Astrocyte of the hippocampus (primary cell): ENCODE results near the gene COL23A1.

Experiments used
- DNase-seq: peaks from one replicate; pipeline ENCODE4 v3.0.0; 2011; ENCODE audit warnings: low read depth, low spot score

Gene COL23A1

GRCh38 chr5:178212241-178213002, 377.8 kb downstream of the COL23A1 start:
- DNase-seq, result no peak

DNA sequence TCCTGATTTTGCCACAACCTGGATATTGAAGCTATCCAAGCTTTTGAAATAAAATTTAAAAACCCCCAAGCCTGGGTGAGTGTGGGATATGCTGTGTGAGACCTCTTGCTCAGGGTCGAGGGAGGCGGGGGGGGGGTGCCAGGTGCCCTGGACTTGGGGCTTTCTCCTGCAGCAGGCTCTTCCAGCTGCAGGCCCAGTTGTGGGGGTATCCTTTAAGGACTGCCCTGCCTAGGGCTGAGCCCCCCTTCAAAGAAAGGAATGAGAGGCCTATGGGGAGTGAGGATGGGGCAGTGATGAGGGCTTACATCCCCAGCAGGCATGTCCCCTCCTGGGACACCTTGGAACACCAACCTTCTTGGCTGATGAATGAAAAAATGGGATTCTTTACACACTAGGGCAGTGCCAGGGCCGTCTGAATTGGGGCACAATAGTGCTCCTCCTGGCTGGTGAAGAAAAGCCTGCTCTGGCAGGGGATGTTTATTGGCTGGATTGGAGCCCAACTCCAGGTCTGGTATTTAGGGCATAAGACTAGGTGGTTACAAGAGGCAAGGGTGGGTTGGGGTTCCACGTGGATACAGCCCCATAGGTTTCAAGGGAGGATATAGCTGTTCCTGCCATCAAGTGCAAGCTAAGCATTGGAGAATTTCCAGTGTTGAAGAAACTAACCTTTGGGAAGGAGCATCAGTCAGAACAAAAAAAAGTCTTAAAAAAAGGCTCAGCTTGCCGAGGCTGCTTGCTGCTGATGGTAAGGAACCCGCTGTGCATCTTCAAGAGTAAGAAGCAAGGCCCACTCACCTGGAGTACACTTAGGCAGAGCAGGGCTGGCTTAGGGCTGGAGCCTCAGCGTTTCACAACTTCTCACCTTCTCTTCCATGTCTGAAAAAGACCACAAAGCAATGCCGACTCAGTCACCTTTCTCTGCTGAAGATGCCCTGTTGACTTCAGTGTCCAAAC, 378.8 kb downstream of the COL23A1 start:
- DNase-seq, result no peak

DNA sequence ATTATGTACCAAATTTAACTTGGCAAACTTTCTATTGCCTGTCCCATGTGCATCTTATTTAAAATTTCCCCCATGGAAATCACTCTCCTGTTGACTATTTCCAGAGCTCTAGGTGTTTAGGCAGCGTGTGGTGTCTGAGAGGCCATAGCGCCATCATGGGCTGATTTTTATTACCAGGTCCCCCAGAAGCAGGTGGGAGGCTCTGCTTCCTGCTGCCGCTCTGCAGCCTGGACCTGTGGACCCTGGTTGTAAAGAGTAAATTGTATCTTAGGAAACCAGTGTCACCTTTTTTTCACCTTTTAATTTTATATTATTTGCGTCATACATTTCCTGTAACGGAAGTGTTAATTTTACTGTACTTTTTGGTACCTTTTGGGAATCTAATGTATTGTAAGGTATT, 379.5 kb downstream of the COL23A1 start:
- no peak for DNase-seq

- no peak for DNase-seq
These were observed 380.1 kb downstream of the COL23A1 start for GRCh38 chr5:178210073-178210535.

DNA sequence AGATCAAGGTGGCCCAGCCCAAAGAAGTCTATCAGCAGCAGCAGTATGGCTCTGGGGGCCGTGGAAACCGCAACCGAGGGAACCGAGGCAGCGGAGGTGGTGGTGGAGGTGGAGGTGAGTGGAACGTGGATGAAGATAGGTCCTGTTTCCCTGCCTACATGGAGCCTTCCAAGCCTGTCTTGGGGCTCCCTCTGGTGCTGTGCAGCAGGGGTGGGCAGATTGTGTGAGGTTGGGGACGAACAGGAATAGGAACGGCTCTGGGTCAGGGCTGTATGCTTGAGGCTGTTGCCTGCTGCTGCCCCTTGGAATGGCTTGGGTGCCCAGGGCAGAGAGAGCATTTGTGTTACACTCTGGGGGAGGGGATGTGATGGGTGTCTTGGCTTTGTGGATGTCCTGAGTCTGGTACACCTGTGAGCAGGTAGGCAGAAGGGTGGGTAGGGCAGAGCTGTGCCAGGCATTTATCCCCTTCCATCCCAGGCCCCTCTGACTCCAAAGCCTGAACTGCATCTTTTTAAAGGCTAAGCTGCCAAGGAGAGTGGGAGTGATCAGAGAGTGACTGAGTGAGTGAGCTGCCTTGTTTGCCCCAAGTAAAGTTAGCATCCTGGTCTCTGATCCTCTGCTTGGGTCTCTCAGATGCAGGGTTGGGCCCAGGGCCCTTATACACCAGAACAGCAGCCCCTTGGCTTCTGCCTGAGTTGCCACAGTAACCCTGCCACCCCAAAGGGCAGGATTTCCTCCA, 380.7 kb downstream of the COL23A1 start:
- no peak for DNase-seq

- DNase-seq, result no peak
These were observed 381.5 kb downstream of the COL23A1 start for GRCh38 chr5:178208540-178209227.

GRCh38 chr5:178207917-178208280, 382.3 kb downstream of the COL23A1 start:
- DNase-seq, result no peak

DNA sequence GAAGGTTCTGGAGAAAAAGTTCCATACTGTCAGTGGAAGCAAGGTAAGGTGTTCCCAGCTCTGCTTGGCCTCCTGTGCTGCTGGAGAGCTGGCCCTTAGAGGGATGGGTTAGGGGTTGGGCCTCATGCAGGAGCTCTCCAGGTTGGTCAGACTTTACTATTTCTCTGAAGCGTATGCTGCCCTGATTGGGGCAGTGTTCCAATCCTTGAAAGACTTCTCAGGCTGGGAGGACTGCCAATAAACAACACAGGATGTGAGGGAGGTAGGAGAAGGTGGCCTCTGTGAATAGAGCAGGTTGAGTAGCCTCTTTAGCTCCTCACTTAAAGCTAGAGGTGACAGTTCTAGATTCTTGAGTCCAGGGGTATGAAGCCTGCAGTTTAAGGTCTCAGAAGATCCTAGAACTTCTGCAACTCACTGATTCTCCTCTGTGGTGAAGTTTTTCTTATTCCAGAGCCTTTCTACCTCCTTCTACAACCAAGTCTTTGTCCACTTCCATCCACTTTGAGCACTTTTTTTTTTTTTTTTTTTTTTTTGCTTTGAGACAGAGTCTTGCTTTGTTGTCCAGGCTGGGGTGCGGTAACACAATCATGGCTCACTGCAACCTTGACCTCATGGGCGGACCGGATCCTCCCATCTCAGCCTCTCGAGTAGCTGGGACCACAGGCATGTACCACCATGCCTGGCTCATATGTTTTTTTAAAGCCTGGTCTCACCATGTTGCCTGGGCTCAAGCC, 382.8 kb downstream of the COL23A1 start:
- DNase-seq, result peak; percentile 83

DNA sequence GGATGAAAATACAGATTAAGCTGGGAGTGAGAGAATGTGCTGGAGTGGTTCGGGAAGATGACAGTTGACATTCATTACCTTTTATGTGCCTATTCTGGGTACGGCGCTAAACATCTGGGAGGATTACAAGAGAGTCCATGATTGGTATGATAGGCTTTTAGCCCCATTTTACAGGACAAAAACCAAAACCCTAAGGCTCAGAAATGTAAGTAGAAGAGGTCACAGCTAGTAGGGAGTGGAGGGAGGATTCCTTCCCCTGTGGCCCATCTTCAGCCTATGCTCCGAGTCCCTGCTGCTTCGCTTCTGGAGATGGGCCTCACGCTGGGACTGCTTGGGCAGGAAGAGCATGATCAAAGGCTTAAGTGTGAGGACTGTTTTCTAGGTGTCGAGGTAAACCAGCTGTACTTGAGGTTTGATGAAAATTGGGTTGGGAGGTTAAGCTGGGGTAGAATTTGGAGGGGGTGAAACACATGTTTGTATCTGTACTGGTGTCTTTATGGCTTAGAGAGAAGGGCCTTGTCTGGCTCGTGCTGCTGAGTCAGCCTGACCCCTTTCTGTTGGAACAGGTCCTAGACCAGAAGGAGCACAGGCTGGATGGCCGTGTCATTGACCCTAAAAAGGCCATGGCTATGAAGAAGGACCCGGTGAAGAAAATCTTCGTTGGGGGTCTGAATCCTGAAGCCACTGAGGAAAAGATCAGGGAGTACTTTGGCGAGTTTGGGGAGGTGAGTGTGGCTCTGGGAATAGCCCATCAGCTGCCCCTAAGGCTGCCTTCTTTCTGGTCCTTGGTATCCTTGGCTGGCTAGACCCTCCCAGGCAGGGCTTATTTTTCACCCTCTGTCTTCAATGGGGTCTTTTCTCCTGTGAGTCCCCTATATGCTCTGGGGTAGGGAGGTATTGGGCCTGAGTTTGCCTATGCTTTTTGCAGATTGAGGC, 383.8 kb downstream of the COL23A1 start:
- DNase-seq, result no peak

- DNase-seq, result no peak
These were observed 384.5 kb downstream of the COL23A1 start for GRCh38 chr5:178205749-178206047.

DNA sequence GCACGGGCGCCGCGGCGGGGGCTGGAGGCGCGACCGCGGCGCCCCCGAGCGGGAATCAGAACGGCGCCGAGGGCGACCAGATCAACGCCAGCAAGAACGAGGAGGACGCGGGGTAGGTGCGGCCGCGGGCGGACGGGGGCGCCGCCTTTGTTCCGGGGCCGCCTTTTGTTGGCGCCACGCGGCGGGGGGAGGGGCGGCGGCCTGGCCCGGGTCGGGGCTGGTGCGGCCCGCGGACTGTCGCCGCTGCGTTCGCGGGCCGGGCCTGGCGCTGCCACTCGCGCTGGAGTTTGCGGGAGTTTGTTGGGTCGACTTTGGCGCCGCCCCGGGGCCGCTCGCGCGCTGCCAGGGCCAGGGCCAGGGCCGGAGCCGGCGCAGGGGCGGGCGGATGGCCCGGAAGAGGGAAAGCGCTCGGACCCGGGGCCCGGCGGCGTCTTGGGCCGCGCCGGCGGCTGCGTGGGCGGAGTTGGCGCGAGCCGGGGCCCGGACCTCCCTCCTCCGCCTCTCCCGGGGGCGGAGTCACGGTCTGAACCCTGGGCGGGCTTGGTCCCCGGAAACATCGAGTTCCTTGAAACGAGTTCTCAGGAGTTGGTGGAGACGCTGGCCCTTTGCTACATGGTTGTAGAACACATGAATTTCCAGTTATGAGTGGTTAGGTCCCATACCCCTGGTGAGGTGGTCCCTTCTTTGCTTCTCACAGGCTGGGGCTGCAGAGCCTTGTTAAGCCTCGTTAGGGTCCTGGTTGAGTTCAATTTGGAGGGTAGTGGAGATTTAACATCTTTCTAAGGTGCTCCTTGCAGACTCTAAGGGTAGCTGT, 385.1 kb downstream of the COL23A1 start:
- peak; percentile 87 for DNase-seq

GRCh38 chr5:178204182-178204934, 385.8 kb downstream of the COL23A1 start, which contains the start of gene HNRNPAB:
TSS of gene HNRNPAB (plus strand) at chr5:178204533. CDS start at chr5:178204838, 305 bp downstream.
- peak; percentile 98 for DNase-seq

GRCh38 chr5:178203670-178204181, 386.5 kb downstream of the COL23A1 start:
- no peak for DNase-seq

DNA sequence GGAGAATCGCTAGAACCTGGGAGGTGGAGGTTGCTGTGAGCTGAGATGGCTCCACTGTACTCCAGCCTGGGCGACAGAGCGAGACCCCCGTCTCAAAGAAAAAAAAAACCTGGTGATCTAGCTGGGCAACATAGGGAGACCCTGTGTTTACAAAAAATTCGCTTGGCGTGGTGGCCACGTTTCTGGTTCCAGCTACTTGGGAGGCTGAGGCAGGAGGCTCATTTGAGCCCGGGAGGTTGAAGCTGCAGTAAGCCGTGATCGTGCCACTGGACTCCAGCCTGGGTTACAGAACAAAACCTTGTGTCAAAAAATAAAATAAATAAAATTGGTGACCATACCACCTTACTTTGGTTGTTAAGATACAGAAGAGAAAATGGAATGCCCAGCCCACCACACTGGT, 387.7 kb downstream of the COL23A1 start:
- DNase-seq, result no peak

DNA sequence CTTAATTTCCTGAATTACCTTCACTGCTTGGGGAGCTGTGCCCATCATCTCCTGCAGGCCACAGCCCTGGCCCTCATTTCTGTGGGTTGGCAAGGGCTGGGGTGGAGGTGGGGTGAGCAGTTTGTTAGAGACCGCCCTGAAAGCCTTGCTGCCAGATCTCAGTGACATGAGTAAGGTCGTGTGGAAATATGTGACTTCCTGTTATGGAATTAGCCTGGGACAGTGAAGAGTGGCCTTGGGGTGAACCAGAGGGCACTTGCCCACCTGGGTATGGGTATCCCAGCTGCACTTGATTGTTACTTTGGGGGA, 388.3 kb downstream of the COL23A1 start:
- no peak for DNase-seq

- DNase-seq, result peak; percentile 50
These were observed 388.8 kb downstream of the COL23A1 start for GRCh38 chr5:178201221-178201926.
